PC-3 (cell line): ENCODE measurements around the gene UMODL1.

ENCODE experiments used
- CTCF ChIP-seq: fragments of 300-600 bp; sonication (generic); conservative IDR thresholded peaks from 2 replicates; pipeline ENCODE4 v1.5.1; 2017; ENCODE audit warnings: antibody characterized with exemption, low read depth, mild to moderate bottlenecking, low read length
- EZH2 ChIP-seq: fragments of 300-600 bp; sonication (generic); IDR thresholded peaks from one replicate; pipeline ENCODE4 v1.6.1; 2017; ENCODE audit warnings: antibody characterized with exemption, mild to moderate bottlenecking, low read length; ENCODE audit not compliant: unreplicated experiment

- TF ChIP-seq CTCF (no peak), EZH2 (no peak)
These were observed 79.5 kb downstream of the UMODL1 start for GRCh38 chr21:42150474-42151085.
